ENCODE results near the gene EMC1.
"Not testable (repeated sequence)": the region's sequence is repeated elsewhere in the genome, so short reads cannot be mapped to it uniquely, and the experiment has no call there.

EMC1 gene

DNA sequence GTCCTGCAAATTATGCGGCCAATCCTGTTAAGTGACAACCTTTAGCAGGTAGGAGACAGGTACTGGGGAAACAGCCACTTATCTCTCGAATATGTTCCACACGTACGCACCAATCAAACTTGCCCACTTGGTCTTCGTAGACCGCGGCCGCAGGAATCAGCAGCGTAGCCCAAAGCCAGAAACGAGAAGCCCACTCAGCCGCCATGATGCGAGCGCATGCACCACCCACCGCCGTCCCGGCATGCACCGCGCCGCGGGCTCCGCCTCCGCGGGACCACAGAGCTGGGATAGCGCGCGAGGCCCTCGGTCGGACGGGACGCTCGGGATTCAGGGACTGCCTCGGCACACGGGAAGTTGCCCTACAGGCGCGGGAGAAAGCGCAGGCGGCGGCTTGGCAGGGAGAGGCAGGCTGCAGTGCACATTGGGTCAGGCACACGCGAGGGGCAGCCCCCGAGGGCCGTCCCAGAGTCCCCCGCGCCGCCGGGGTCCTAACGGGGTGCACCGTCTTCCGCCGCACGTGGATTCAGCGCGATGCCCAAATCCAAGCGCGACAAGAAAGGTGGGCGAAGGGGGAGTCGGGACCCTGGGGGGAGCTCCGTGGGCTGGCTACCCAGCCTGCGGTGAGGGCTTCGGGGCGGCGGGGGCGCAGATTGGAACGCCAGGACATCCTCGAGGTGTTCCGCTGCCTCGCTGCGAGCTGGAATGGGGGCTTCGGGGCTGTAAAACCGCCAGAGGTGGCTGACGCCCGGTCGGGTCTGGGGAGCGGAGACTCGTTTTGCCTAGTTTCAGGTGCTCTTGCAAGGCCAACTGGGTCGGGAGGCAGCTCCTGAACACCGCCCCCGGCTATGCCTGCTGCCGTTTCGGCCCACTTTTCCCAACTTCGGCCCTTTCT, at the start of gene EMC1, which contains the start of gene MRTO4:
TSS of gene EMC1 (minus strand) at position 220 of the 892 bp plus-strand sequence. CDS start at position 205, 15 bp downstream.
TSS of gene MRTO4 (plus strand) at position 501 of the 892 bp plus-strand sequence. CDS start at position 532, 31 bp downstream.
- H3K9me3 ChIP-seq (ENCODE audit: control insufficient read depth, insufficient read depth, low read length) = no peaks in the 10 kb centered on the region
- no peaks in the 10 kb centered on the region for H3K27me3 ChIP-seq (ENCODE audit: control insufficient read depth, insufficient read depth, low read length)
- no peaks in the 10 kb centered on the region; the same call in 1 of the 2 replicates for H3K4me1 ChIP-seq (ENCODE audit: control insufficient read depth, insufficient read depth, low read length)
- H3K27ac ChIP-seq (ENCODE audit: low read length) = no peak within 1 kb of the TSS
- peaks cover 7% of the 10 kb centered on the region for H3K36me3 ChIP-seq (ENCODE audit: control insufficient read depth, insufficient read depth, low read length)
- H3K4me3 ChIP-seq (ENCODE audit: low read length) = peak within 1 kb of the TSS; percentile 79
- WGBS (ENCODE audit: insufficient coverage, insufficient read length) = no CpG with 5 or more reads among the region's 81 CpGs
- DNase-seq (ENCODE audit: low read depth, low spot score) = peak; percentile 45

DNA sequence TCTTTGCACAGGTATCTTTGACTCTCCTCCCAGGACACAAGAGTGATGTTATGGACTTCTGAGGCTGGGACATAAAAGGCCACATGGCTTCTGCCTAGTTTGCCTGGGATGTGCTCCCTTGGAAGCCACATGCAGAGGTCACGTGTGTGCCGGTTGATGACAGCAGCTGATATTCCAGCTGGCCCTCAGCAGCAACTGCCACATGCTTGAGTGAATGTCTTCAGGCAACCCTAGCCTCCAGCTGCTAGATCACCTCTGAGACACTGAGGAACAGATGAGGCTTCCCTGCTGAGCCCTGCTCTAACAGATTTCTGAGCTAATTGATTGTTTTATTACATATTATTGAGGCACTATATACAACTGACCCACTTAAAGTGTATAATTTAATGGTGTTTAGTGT, 48.9 kb upstream of the EMC1 start:
- Histone ChIP-seq H3K27me3 (ENCODE audit: control insufficient read depth, insufficient read depth, low read length) (no peaks in the 10 kb centered on the region), H3K36me3 (ENCODE audit: control insufficient read depth, insufficient read depth, low read length) (peaks cover 5% of the 10 kb centered on the region; the same call in 1 of the 2 replicates), H3K27ac (ENCODE audit: low read length) (no peak overlapping the region), H3K4me3 (ENCODE audit: low read length) (no peak overlapping the region), H3K4me1 (ENCODE audit: control insufficient read depth, insufficient read depth, low read length) (no peaks in the 10 kb centered on the region), H3K9me3 (ENCODE audit: control insufficient read depth, insufficient read depth, low read length) (peaks cover 2% of the 10 kb centered on the region)
- no peak for DNase-seq (ENCODE audit: low read depth, low spot score)
- no CpG with 5 or more reads among the region's 2 CpGs for WGBS (ENCODE audit: insufficient coverage, insufficient read length)

DNA sequence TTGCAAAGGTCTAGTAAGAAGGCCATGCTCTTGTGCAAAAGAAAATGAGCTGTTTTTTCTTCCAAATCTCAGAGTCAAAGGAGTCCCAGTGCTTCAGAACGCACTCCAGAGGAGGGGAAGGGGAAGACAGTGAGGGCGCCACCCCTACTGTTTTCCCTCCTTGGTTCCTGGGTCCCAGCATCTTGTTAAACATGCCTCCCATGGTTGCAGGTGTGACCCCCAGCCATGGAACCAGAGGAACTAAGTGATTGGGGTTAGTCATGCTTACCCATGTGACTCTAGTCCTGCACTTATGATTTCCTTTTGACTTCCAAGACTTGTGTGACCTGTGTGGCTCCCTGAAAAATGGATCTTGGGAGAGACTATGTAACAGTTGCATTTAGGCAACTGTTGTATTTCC, 43.3 kb upstream of the EMC1 start:
- Histone ChIP-seq H3K36me3 (ENCODE audit: control insufficient read depth, insufficient read depth, low read length) (no peaks in the 10 kb centered on the region), H3K4me1 (ENCODE audit: control insufficient read depth, insufficient read depth, low read length) (no peaks in the 10 kb centered on the region), H3K27ac (ENCODE audit: low read length) (no peak overlapping the region), H3K27me3 (ENCODE audit: control insufficient read depth, insufficient read depth, low read length) (no peaks in the 10 kb centered on the region), H3K4me3 (ENCODE audit: low read length) (no peak overlapping the region), H3K9me3 (ENCODE audit: control insufficient read depth, insufficient read depth, low read length) (peaks cover 5% of the 10 kb centered on the region; the same call in 1 of the 2 replicates)
- no CpG with 5 or more reads among the region's 2 CpGs for WGBS (ENCODE audit: insufficient coverage, insufficient read length)
- DNase-seq (ENCODE audit: low read depth, low spot score) = no peak

DNA sequence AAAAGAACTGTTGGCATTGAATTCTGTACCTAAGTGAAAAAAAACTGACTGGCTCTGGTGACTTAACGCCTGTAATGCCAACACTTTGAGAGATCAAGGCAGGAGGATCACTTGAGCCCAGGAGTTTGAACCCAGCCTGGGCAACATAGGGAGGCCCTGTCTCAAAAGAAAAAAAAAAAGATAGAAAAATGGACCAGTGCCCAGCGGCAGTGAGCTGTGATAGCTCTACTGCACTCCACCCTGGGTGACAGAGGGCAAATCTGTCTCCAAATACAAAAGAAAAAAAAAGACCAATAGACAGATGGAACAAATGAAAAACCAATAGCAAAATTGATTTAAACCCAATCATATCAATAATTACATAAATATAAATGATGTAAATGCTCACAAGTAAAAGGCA, 37.9 kb upstream of the EMC1 start:
- H3K4me3 ChIP-seq (ENCODE audit: low read length) = no peak overlapping the region
- DNase-seq (ENCODE audit: low read depth, low spot score) = no peak
- H3K4me1 ChIP-seq (ENCODE audit: control insufficient read depth, insufficient read depth, low read length) = no peaks in the 10 kb centered on the region
- no CpG with 5 or more reads among the region's 2 CpGs for WGBS (ENCODE audit: insufficient coverage, insufficient read length)
- H3K27ac ChIP-seq (ENCODE audit: low read length) = no peak overlapping the region
- H3K27me3 ChIP-seq (ENCODE audit: control insufficient read depth, insufficient read depth, low read length) = peaks cover 7% of the 10 kb centered on the region; the same call in 1 of the 2 replicates
- H3K9me3 ChIP-seq (ENCODE audit: control insufficient read depth, insufficient read depth, low read length) = no peaks in the 10 kb centered on the region
- no peaks in the 10 kb centered on the region for H3K36me3 ChIP-seq (ENCODE audit: control insufficient read depth, insufficient read depth, low read length)

DNA sequence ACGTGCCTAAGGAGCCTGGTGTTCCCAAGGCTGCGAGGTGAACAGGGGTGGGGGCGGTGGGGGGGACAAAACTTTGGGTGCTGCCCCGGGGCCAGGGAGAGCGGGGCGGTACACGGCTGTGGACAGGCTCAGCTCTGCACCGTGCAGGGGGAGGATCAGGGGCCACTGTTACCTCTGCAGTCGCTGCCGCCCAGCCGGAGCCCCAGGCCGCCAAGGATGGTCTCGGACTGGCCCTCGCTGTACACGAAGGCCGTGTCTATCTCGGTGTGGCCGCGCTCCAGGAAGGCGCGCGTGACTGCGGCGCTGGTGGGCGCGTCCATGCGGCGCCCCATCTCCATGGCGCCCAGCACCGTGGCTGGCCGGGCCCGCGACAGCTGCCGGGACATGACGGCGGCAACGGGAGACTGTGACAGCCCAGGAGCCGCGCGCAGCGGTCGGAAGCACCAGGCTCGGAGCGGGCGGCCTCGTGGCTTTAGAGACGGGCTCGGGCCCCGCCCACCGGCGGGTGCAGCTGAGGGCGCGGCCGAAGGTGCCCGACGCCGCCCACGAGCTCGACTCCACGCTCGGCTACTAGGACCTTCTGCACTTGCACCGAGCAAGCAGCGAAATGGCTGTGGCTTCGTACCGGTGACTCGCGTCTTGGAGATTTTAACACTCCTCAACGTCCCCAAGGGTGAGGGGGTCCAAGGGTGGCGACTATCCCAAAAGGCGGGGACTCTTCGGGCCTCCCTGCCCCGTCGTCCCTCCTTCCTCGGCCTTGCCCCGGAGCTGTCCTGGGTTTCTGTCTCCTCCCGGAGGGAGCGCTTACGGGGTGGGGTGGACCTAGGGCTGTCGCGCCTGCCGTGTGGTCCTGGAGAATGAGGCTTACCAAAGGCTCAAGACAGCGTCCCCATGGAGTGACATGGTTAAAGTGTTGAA, 37.3 kb upstream of the EMC1 start, which contains the start of gene AKR7A3:
TSS of gene AKR7A3 (minus strand) at position 447 of the 918 bp plus-strand sequence. CDS start at position 386, 61 bp downstream.
- no CpG with 5 or more reads among the region's 82 CpGs for WGBS (ENCODE audit: insufficient coverage, insufficient read length)
- H3K36me3 ChIP-seq (ENCODE audit: control insufficient read depth, insufficient read depth, low read length); H3K4me1 ChIP-seq (ENCODE audit: control insufficient read depth, insufficient read depth, low read length); H3K27me3 ChIP-seq (ENCODE audit: control insufficient read depth, insufficient read depth, low read length); DNase-seq (ENCODE audit: low read depth, low spot score); H3K27ac ChIP-seq (ENCODE audit: low read length); H3K9me3 ChIP-seq (ENCODE audit: control insufficient read depth, insufficient read depth, low read length): not testable (repeated sequence)
- H3K4me3 ChIP-seq (ENCODE audit: low read length) = peak within 1 kb of the TSS; percentile 21; the same call in 1 of the 2 replicates

DNA sequence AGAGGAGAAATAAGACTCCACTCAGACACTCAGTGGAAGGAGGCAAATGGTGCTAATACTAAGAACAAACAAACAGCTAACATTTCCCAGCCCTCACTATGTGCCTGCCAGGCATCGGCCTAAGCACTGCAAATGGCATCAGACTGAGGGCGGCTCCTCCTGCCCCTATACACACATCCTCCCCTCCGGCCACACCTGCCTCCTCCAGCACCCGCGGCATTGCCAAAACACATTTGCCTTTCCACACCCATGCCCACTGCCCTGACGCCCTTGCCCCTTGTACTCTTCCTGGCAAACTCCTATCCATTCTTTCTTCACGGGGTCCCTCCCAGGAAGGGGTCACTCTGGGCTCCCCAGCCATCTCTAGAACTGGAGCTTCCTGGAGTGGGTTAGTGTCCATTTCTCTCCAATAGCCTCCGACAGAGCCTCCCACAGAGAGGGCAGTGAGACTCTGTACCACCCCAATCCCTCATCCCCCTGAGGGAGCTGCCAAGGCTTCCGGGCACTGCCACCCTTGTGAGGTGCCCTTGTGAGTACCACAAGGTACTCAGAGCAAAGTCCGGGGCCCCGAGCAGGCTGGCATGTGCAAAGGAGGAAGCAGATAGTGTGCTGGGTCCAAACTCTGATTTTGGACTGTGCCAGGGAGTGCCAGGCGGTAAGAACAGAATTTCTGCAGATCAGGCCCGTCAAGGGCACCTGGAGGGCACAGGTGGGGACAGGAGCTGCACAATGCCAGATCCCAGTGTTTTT, 36.3 kb upstream of the EMC1 start:
- DNase-seq (ENCODE audit: low read depth, low spot score) = no peak
- H3K27me3 ChIP-seq (ENCODE audit: control insufficient read depth, insufficient read depth, low read length) = peaks cover 7% of the 10 kb centered on the region; the same call in 1 of the 2 replicates
- H3K27ac ChIP-seq (ENCODE audit: low read length) = no peak overlapping the region
- no peaks in the 10 kb centered on the region for H3K36me3 ChIP-seq (ENCODE audit: control insufficient read depth, insufficient read depth, low read length)
- no peak overlapping the region for H3K4me3 ChIP-seq (ENCODE audit: low read length)
- no peaks in the 10 kb centered on the region for H3K9me3 ChIP-seq (ENCODE audit: control insufficient read depth, insufficient read depth, low read length)
- WGBS (ENCODE audit: insufficient coverage, insufficient read length) = no CpG with 5 or more reads among the region's 13 CpGs
- H3K4me1 ChIP-seq (ENCODE audit: control insufficient read depth, insufficient read depth, low read length) = no peaks in the 10 kb centered on the region

DNA sequence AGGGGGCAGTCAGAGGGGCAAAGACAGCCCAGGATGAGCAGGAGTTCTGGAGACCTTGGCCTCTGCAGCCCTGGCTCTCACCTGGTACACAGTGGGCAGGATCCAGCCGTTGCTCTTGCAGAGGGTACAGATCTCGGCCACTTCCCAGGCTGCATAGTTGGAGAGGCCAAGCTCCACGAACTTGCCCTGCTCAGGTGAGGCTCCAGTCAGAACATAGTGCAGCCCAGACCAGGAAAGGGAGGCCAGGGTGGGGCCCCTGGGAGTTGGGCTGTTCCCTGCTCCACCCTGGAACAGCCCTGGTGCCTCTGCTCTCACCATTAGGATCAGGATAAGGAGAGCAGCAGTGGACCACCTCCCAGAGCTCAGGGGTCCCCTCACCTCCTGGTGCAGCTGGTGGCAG, 34.5 kb upstream of the EMC1 start:
- DNase-seq (ENCODE audit: low read depth, low spot score); H3K4me3 ChIP-seq (ENCODE audit: low read length); H3K9me3 ChIP-seq (ENCODE audit: control insufficient read depth, insufficient read depth, low read length); H3K4me1 ChIP-seq (ENCODE audit: control insufficient read depth, insufficient read depth, low read length); H3K27ac ChIP-seq (ENCODE audit: low read length); H3K36me3 ChIP-seq (ENCODE audit: control insufficient read depth, insufficient read depth, low read length); H3K27me3 ChIP-seq (ENCODE audit: control insufficient read depth, insufficient read depth, low read length): not testable (repeated sequence)
- WGBS (ENCODE audit: insufficient coverage, insufficient read length) = no CpG with 5 or more reads among the region's 3 CpGs

DNA sequence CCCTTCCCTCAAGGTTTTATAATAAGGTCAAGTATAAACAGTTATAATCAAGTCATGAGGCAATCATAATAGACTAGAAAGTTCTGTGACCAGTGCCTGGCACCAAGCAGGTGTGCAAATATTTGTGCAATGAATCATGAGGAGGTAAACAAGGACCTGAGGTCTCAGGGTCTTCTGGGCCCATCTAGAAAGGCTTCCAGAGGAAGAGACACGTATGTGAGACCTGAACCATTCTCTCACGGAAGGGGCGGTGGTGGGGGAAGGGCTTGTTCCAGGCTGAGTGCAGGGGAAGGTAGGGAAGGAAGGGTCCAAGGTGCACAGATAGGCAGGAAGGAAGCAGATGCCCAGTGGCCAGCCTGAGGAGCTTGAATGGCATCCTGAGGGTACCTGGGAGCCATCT, 34.0 kb upstream of the EMC1 start:
- H3K36me3 ChIP-seq (ENCODE audit: control insufficient read depth, insufficient read depth, low read length); DNase-seq (ENCODE audit: low read depth, low spot score); H3K27me3 ChIP-seq (ENCODE audit: control insufficient read depth, insufficient read depth, low read length); H3K9me3 ChIP-seq (ENCODE audit: control insufficient read depth, insufficient read depth, low read length); H3K4me1 ChIP-seq (ENCODE audit: control insufficient read depth, insufficient read depth, low read length); H3K27ac ChIP-seq (ENCODE audit: low read length); H3K4me3 ChIP-seq (ENCODE audit: low read length): not testable (repeated sequence)
- no CpG with 5 or more reads among the region's 3 CpGs for WGBS (ENCODE audit: insufficient coverage, insufficient read length)

DNA sequence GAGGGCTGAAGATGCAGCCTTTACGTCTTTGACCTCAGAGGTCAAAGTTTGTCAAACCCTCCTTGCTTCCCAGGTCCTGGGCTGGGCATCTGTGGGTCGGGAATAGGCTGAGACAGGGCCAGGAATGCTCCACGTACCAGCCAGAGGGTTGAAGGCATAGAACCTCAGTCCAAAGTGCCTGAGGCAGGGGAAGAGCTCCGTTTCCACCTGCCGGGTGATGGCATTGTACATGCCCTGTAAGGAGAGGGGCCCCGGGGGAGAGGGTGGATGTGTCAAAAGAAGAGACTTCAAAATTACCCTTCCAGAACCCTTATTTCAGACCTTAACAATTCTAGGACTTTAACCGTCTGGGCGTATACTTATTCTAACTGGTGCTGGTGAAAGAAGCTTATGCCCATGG, 33.6 kb upstream of the EMC1 start:
- DNase-seq (ENCODE audit: low read depth, low spot score) = no peak
- Histone ChIP-seq H3K27me3 (ENCODE audit: control insufficient read depth, insufficient read depth, low read length) (peaks cover 7% of the 10 kb centered on the region; the same call in 1 of the 2 replicates), H3K27ac (ENCODE audit: low read length) (no peak overlapping the region), H3K36me3 (ENCODE audit: control insufficient read depth, insufficient read depth, low read length) (no peaks in the 10 kb centered on the region), H3K4me1 (ENCODE audit: control insufficient read depth, insufficient read depth, low read length) (no peaks in the 10 kb centered on the region), H3K4me3 (ENCODE audit: low read length) (no peak overlapping the region), H3K9me3 (ENCODE audit: control insufficient read depth, insufficient read depth, low read length) (no peaks in the 10 kb centered on the region)
- WGBS (ENCODE audit: insufficient coverage, insufficient read length) = no CpG with 5 or more reads among the region's 8 CpGs
